ENCODE measurements around the gene ITGA11.

DNA sequence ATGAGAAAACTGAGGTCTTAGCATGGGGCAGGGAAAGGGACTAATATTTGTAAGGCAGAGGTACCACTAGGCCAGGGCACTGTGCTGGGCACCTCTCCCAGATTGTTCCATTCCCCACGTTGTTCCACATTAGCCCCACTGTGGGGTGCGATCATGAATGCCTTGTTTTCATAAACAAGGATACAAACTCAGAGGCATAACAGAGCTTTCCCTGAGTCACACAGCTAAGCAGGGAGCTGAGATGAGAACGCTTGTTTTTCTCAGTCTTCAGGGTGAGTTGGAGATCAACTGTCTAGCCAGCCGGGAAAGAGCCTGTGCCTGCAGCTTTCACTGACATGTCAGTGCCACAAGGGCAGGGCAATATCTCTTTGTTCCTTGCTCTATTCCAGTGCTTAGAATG lies 47.9 kb upstream of the ITGA11 start:
- TF ChIP-seq EP300 (IDR thresholded peaks at IDR 0.05): no peak
- TF ChIP-seq, protein P1, sequence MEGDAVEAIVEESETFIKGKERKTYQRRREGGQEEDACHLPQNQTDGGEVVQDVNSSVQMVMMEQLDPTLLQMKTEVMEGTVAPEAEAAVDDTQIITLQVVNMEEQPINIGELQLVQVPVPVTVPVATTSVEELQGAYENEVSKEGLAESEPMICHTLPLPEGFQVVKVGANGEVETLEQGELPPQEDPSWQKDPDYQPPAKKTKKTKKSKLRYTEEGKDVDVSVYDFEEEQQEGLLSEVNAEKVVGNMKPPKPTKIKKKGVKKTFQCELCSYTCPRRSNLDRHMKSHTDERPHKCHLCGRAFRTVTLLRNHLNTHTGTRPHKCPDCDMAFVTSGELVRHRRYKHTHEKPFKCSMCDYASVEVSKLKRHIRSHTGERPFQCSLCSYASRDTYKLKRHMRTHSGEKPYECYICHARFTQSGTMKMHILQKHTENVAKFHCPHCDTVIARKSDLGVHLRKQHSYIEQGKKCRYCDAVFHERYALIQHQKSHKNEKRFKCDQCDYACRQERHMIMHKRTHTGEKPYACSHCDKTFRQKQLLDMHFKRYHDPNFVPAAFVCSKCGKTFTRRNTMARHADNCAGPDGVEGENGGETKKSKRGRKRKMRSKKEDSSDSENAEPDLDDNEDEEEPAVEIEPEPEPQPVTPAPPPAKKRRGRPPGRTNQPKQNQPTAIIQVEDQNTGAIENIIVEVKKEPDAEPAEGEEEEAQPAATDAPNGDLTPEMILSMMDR (IDR thresholded peaks at IDR 0.05): no peak
- TF ChIP-seq POLR2A (IDR thresholded peaks at IDR 0.05): no peak

All from ovary (tissue), 3 donors.